IgD-negative memory B cell (primary cell): ENCODE data around the gene NDUFA8. TPM values are rescaled to one million over a fixed set of nuclear protein-coding genes. Genes with fewer than 3 reads are reported as not detected.

Source experiments
- H3K27ac Mint-ChIP-seq, 3 donors: one replicate each; pipeline ENCODE4 v1.8.0; 2020 to 2022; ENCODE audit warnings: mild to moderate bottlenecking in 3 of 3, mixed read lengths in 3 of 3, moderate library complexity in 1 of 3
- H3K27me3 Mint-ChIP-seq: one replicate; pipeline ENCODE4 v1.8.0; 2021; ENCODE audit warnings: mixed read lengths
- H3K36me3 Mint-ChIP-seq: one replicate; pipeline ENCODE4 v1.8.0; 2020; ENCODE audit warnings: mild to moderate bottlenecking, mixed read lengths
- H3K4me1 Mint-ChIP-seq, 3 donors: one replicate each; pipeline ENCODE4 v1.8.0; 2020 to 2022; ENCODE audit warnings: mixed read lengths in 3 of 3, mild to moderate bottlenecking in 1 of 3
- H3K4me3 Mint-ChIP-seq, 4 donors: one replicate each; pipeline ENCODE4 v1.8.0; 2020 to 2022; ENCODE audit warnings: mild to moderate bottlenecking in 4 of 4, mixed read lengths in 4 of 4, moderate library complexity in 3 of 4
- H3K9me3 Mint-ChIP-seq, 3 donors: one replicate each; pipeline ENCODE4 v1.8.0; 2020 to 2021; ENCODE audit warnings: mixed read lengths in 3 of 3, mild to moderate bottlenecking in 1 of 3
- polyA plus RNA-seq: library from polyadenylated mRNA; unstranded; fragments of 300-500 nt; fragmentation: Illumina TruSeq; gene quantifications from one replicate; pipeline ENCODE4 v1.2.3, GENCODE V29; 2021

Gene NDUFA8
- 73.0 TPM for polyA plus RNA-seq

DNA sequence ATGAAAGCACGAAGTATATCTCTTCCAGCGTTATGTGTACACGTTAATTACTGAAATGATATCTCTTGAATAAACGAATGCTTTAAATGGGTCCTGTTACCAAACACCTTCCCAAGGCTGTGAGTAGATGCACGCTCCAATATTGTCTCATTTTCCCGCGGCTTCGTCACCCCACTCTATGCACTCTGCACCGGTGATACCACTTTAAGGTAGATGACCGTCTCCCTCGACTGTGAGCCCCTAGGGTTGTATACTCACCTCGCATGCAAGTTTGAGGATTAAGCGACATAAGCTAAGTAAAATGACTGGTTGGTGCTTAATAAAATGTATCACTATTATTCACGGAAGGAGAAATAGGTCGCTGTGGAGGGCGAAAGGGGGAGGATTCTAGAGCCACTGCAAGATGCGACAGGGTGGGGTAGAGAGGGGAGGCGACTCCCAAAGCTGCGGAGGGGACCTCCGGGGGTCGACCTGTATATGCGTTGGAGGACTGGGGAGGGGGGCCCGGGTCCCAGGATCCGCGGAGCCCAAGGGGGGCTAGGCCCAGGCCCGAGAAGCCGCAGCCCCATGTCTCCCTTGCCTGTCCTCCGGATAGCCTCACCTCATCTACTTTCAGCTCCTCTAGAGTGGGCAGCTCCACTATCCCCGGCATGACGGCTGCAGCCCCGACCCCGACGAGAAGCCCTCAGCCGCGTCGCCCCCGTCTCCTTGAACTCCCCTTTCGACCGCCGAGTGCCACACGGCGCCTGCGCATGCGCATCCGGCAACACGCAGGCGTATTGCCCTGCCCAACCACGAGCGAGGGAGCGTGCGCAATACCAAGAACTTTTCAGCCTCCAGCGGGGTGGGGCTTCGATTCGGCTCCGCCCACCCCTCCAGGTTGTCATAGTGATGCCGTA is at the start of gene NDUFA8, which contains the start of gene MORN5:
Gene NDUFA8, minus strand, starts transcription at position 754 of the 899 bp plus-strand sequence. Its CDS starts 102 bp downstream, at position 652.
Gene MORN5, plus strand, starts transcription at position 883 of the 899 bp plus-strand sequence. CDS start 65 bp downstream, outside the sequence.
- Mint-ChIP-seq H3K9me3 (peaks cover 4 to 6% (median 6%) of the 10 kb centered on the region in 3 donors), H3K27me3 (peaks cover 4% of the 10 kb centered on the region), H3K4me3 (peak within 1 kb of the TSS; percentile 89 to 100 (median 98)), H3K4me1 (peaks cover 21 to 34% (median 24%) of the 10 kb centered on the region in 3 donors), H3K27ac (peak within 1 kb of the TSS; percentile 78 to 98 (median 97)), H3K36me3 (peaks cover 3% of the 10 kb centered on the region)

- H3K4me3 Mint-ChIP-seq = no peak overlapping the region
Measured at GRCh38 chr9:122207096-122207495, 47.5 kb upstream of the NDUFA8 start.

DNA sequence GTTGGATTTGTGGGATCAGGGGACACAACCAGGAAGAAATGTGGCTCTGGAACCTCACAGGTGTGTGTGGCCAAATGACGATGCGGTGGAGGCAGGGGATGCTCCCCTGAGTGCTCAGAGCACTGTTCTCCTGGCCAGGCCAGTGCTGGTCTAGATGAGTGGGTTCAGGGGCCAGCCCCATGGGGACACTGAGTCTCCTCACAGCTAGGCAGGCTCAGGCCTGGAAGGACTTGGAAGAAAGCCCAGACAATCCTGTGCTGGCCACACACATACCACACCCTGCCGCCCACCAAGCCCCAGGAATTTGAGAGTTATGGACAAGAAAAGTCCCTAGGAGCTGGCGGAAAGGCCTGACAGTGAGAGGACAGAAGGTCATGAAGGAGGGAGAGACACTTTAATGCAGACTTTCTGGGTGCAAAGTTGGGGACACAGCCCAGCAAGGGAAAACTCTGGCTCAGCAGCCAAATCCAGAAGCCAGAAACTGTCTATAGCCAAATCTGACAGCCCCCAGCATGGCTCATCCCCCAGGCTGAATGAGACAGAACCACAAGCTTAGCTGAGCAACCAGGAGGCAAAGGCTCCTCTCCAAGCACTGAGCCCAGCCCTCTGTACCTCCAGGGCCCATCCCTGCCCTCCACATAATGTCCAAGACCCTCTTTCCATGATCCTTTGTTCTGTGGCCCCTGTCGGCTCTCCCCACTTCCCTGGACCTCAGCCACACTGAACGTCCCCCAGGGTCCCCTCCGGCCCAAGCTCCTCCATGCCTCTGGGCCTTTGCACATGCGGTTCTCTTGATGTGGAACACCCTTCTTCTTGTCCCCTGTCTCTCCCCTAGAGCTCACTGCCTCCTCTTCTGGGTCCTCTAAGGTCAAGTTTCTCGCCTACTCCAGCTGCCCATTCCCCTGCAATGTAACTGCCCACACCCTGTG is 46.8 kb upstream of the NDUFA8 start:
- Mint-ChIP-seq H3K4me1 (no peaks in the 10 kb centered on the region), H3K27ac (no peak overlapping the region), H3K27me3 (peaks cover 6% of the 10 kb centered on the region), H3K36me3 (no peaks in the 10 kb centered on the region), H3K4me3 (no peak overlapping the region), H3K9me3 (no peaks in the 10 kb centered on the region)

More at GRCh38 chr9:122207096-122207495, 47.5 kb upstream of the NDUFA8 start:
- Mint-ChIP-seq H3K9me3 (no peaks in the 10 kb centered on the region), H3K36me3 (no peaks in the 10 kb centered on the region), H3K27ac (no peak overlapping the region), H3K4me1 (no peaks in the 10 kb centered on the region), H3K27me3 (peaks cover 7% of the 10 kb centered on the region)

- Mint-ChIP-seq H3K9me3 (no peaks in the 10 kb centered on the region), H3K27me3 (peaks cover 3% of the 10 kb centered on the region), H3K4me1 (no peaks in the 10 kb centered on the region), H3K36me3 (no peaks in the 10 kb centered on the region), H3K27ac (no peak overlapping the region), H3K4me3 (no peak overlapping the region)
Measured at GRCh38 chr9:122205176-122205575, 45.6 kb upstream of the NDUFA8 start.

GRCh38 chr9:122204491-122204890 is 44.9 kb upstream of the NDUFA8 start:
- Mint-ChIP-seq H3K27ac (no peak overlapping the region), H3K27me3 (no peaks in the 10 kb centered on the region), H3K36me3 (no peaks in the 10 kb centered on the region)

DNA sequence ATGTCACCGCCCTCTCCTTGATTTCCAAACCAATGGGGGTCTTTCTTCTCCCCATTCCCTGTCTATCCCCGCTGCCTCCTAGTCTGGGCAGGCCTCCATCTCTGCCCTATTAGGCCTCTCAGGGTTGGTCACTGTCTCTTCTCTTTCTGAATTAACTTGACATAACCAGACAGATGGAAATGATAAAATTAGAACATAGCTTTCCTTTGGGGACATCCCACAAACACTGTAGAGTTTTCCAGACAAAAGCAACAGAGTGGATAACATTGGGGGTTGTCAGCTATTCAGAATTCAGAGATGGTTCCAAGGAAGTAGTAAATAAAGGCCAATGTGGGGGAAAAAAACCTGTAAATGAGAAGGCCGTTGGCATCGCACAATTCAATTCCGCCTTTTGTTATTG is 44.5 kb upstream of the NDUFA8 start:
- no peaks in the 10 kb centered on the region for H3K9me3 Mint-ChIP-seq
- no peaks in the 10 kb centered on the region for H3K4me1 Mint-ChIP-seq
- no peaks in the 10 kb centered on the region for H3K27me3 Mint-ChIP-seq
- no peaks in the 10 kb centered on the region for H3K36me3 Mint-ChIP-seq
- peak overlapping the region in 1 of 3 donors; percentile 35 for H3K27ac Mint-ChIP-seq
- no peak overlapping the region for H3K4me3 Mint-ChIP-seq

More at GRCh38 chr9:122204491-122204890, 44.9 kb upstream of the NDUFA8 start:
- no peak overlapping the region for H3K4me3 Mint-ChIP-seq
- no peaks in the 10 kb centered on the region for H3K9me3 Mint-ChIP-seq
- no peaks in the 10 kb centered on the region for H3K4me1 Mint-ChIP-seq

- H3K27me3 Mint-ChIP-seq = peaks cover 8% of the 10 kb centered on the region
- H3K9me3 Mint-ChIP-seq = no peaks in the 10 kb centered on the region
- no peaks in the 10 kb centered on the region for H3K36me3 Mint-ChIP-seq
- H3K4me3 Mint-ChIP-seq = no peak overlapping the region
- H3K4me1 Mint-ChIP-seq = no peaks in the 10 kb centered on the region
- no peak overlapping the region for H3K27ac Mint-ChIP-seq
Measured at GRCh38 chr9:122202111-122202510, 42.5 kb upstream of the NDUFA8 start.

DNA sequence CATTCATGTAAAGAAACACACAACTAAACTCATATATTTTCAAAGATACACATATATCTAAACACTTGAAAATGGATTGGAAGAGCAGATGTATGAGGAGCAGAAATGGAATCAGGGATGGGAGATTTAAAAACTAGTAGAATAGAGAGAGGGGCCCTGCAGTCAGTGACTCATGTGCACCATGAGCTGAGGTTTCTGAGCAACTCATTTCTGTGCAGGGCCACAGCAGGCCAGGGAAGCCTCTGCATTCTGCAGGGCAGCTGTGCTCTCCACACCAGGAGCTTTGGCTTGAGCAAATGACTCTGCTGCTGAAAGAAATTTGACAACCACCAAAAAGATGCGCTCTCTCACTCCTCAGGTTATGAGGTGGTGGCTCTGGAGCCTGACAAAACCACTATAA is 42.1 kb upstream of the NDUFA8 start:
- Mint-ChIP-seq H3K9me3 (no peaks in the 10 kb centered on the region), H3K27ac (no peak overlapping the region), H3K36me3 (no peaks in the 10 kb centered on the region), H3K4me1 (no peaks in the 10 kb centered on the region), H3K27me3 (peaks cover 8% of the 10 kb centered on the region), H3K4me3 (no peak overlapping the region)

DNA sequence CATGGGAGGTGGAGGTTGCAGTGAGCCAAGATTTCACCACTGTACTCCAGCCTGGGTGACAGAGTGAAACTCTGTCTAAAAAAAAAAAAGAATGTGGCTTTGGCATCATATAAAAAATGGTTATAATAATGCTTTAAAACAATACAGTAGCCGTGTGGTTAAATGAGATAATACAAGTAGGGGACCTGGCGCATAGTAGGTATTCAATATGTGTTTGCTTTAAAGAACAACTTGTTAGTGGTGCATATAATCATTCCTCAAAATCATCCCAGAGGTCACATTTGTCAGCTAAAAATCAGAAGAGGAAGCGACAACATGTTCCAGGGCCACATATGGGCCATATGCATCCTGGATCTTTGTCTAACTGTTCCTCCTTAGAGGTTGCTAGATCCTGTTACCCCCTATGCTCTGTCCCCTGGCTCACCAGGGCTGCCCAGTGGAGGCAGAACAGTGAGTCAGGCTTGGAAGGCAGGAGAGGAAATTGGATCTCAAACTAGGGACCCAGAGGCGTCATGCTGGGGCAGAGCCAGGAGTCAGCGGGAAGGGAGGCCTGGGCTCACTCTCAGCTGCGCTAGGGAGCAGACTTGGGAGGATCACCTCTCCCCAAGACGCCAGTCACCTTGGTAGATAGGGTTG is 41.5 kb upstream of the NDUFA8 start:
- Mint-ChIP-seq H3K9me3 (no peaks in the 10 kb centered on the region), H3K4me1 (no peaks in the 10 kb centered on the region), H3K27ac (no peak overlapping the region), H3K27me3 (peaks cover 8% of the 10 kb centered on the region), H3K36me3 (no peaks in the 10 kb centered on the region), H3K4me3 (no peak overlapping the region)

- H3K36me3 Mint-ChIP-seq = no peaks in the 10 kb centered on the region
- no peak overlapping the region for H3K4me3 Mint-ChIP-seq
- H3K27ac Mint-ChIP-seq = no peak overlapping the region
- no peaks in the 10 kb centered on the region for H3K9me3 Mint-ChIP-seq
- peaks cover 11% of the 10 kb centered on the region for H3K27me3 Mint-ChIP-seq
- peaks cover 0 to 4% (median 0%) of the 10 kb centered on the region in 3 donors for H3K4me1 Mint-ChIP-seq
Measured at GRCh38 chr9:122197882-122198281, 38.3 kb upstream of the NDUFA8 start.

DNA sequence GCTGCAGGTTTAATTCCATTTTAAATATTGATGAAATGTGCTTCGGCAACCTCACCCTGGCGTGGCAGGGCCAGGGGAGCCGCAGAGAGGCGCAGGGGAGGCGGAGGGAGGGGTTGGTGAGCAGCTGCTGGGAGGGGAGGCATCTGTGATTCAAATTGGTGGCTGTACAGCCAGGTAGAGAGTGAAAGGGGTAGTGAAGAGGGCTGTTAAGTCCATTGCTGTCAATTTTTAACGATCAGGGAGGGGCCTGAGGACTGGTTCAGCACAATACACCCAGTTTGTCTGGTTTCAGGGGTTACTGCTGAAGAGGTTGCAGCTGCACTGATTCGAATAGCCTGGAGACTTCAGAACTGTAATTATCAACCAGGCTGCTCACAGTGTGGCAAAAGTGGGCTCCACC is 37.8 kb upstream of the NDUFA8 start:
- Mint-ChIP-seq H3K27me3 (peaks cover 14% of the 10 kb centered on the region), H3K4me1 (peaks cover 0 to 4% (median 0%) of the 10 kb centered on the region in 3 donors), H3K4me3 (no peak overlapping the region), H3K27ac (no peak overlapping the region), H3K36me3 (no peaks in the 10 kb centered on the region), H3K9me3 (no peaks in the 10 kb centered on the region)

DNA sequence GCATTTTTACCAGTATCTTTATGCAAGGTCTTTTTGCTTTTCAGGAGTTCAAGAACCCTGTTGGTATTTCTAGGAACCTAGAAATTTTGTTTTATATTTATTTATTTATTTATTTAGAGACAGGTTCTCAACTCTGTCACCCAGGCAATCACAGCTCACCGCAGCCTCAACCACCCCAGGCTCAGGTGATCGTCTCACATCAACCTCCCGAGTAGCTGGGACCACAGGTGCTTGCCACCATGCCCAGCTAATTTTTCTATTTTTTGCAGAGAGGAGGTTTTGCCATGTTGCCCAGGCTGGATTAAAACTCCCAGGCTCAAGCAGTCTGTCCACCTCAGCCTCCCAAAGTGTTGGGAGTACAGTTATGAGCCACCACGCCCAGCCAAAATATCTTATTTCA is 36.3 kb upstream of the NDUFA8 start:
- H3K27me3 Mint-ChIP-seq = peaks cover 14% of the 10 kb centered on the region
- peaks cover 0 to 4% (median 0%) of the 10 kb centered on the region in 3 donors for H3K4me1 Mint-ChIP-seq
- H3K36me3 Mint-ChIP-seq = no peaks in the 10 kb centered on the region
- no peak overlapping the region for H3K27ac Mint-ChIP-seq
- H3K9me3 Mint-ChIP-seq = no peaks in the 10 kb centered on the region
- H3K4me3 Mint-ChIP-seq = no peak overlapping the region

GRCh38 chr9:122193651-122194050 is 34.1 kb upstream of the NDUFA8 start:
- no peaks in the 10 kb centered on the region for H3K9me3 Mint-ChIP-seq
- H3K27me3 Mint-ChIP-seq = peaks cover 12% of the 10 kb centered on the region
- H3K4me3 Mint-ChIP-seq = no peak overlapping the region
- H3K36me3 Mint-ChIP-seq = no peaks in the 10 kb centered on the region
- H3K4me1 Mint-ChIP-seq = peaks cover 0 to 4% (median 0%) of the 10 kb centered on the region in 3 donors
- H3K27ac Mint-ChIP-seq = no peak overlapping the region

- Mint-ChIP-seq H3K9me3 (no peaks in the 10 kb centered on the region), H3K36me3 (no peaks in the 10 kb centered on the region), H3K4me1 (peaks cover 0 to 4% (median 0%) of the 10 kb centered on the region in 3 donors), H3K27ac (no peak overlapping the region), H3K4me3 (no peak overlapping the region), H3K27me3 (peaks cover 6% of the 10 kb centered on the region)
Measured at GRCh38 chr9:122192914-122193525, 33.4 kb upstream of the NDUFA8 start.
